Neural progenitor cell (in vitro differentiated cells): ENCODE measurements around the gene ANKRD11. TPM values are rescaled to one million over a fixed set of nuclear protein-coding genes. Genes with fewer than 3 reads are reported as not detected.
"Not testable (repeated sequence)": the region's sequence is repeated elsewhere in the genome, so short reads cannot be mapped to it uniquely, and the experiment has no call there.

Source experiments
- DNase-seq: peaks from one replicate; pipeline ENCODE4 v3.0.0-alpha.2; 2016; ENCODE audit warnings: low spot score
- H2AFZ ChIP-seq: fragments of 200-600 bp; sonication (generic); replicated peaks from 2 replicates; pipeline ENCODE4 v1.6.1; 2016; ENCODE audit warnings: antibody characterized with exemption
- H3F3A ChIP-seq: fragments of 200-600 bp; sonication (generic); 2 replicates; pipeline ENCODE4 v1.6.1; 2016; ENCODE audit warnings: antibody characterized with exemption, low read depth
- H3K27ac ChIP-seq: fragments of 200-600 bp; sonication (generic); 2 replicates; pipeline ENCODE4 v1.5.1; 2016; ENCODE audit warnings: mild to moderate bottlenecking
- H3K27me3 ChIP-seq: fragments of 200-600 bp; sonication (generic); 2 replicates; pipeline ENCODE4 v1.6.1; 2016; ENCODE audit warnings: mild to moderate bottlenecking, moderate library complexity
- H3K36me3 ChIP-seq: fragments of 200-600 bp; sonication (generic); 2 replicates; pipeline ENCODE4 v1.5.1; 2016
- H3K4me1 ChIP-seq: fragments of 200-600 bp; sonication (generic); 2 replicates; pipeline ENCODE4 v1.6.1; 2016; ENCODE audit warnings: mixed run types
- H3K4me2 ChIP-seq: fragments of 200-600 bp; sonication (generic); 2 replicates; pipeline ENCODE4 v1.6.1; 2016
- H3K4me3 ChIP-seq: fragments of 200-600 bp; sonication (generic); 2 replicates; pipeline ENCODE4 v1.5.1; 2016
- H3K79me2 ChIP-seq: fragments of 200-600 bp; sonication (generic); 2 replicates; pipeline ENCODE4 v1.6.1; 2016; ENCODE audit warnings: low read depth
- H3K9ac ChIP-seq: fragments of 200-600 bp; sonication (generic); 2 replicates; pipeline ENCODE4 v1.6.1; 2016
- H3K9me3 ChIP-seq: fragments of 200-600 bp; sonication (generic); 2 replicates; pipeline ENCODE4 v1.5.1; 2016; ENCODE audit warnings: low read depth
- H4K20me1 ChIP-seq: fragments of 200-600 bp; sonication (generic); 2 replicates; pipeline ENCODE4 v1.6.1; 2016; ENCODE audit warnings: low read depth
- H3K27ac Mint-ChIP-seq: 3 replicates; pipeline ENCODE4 v1.8.0; 2021; ENCODE audit warnings: mixed read lengths
- H3K27me3 Mint-ChIP-seq: 2 replicates; pipeline ENCODE4 v1.8.0; 2022; ENCODE audit warnings: low read depth, mild to moderate bottlenecking, inconsistent platforms, moderate library complexity, mixed read lengths; ENCODE audit not compliant: insufficient read depth
- H3K36me3 Mint-ChIP-seq: 3 replicates; pipeline ENCODE4 v1.8.0; 2021; ENCODE audit warnings: mixed read lengths
- H3K4me1 Mint-ChIP-seq: 3 replicates; pipeline ENCODE4 v1.8.0; 2021; ENCODE audit warnings: mixed read lengths
- H3K4me3 Mint-ChIP-seq: 3 replicates; pipeline ENCODE4 v1.8.0; 2021; ENCODE audit warnings: mild to moderate bottlenecking, moderate library complexity, mixed read lengths
- H3K9me3 Mint-ChIP-seq: 3 replicates; pipeline ENCODE4 v1.8.0; 2020; ENCODE audit warnings: mixed read lengths
- EZH2 ChIP-seq: fragments of 200-600 bp; sonication (generic); IDR thresholded peaks from 2 replicates; pipeline ENCODE4 v1.6.1; 2017; ENCODE audit warnings: antibody characterized with exemption, mild to moderate bottlenecking, moderate library complexity
- EZH2phosphoT487 ChIP-seq: fragments of 200-600 bp; sonication (generic); IDR thresholded peaks from 2 replicates; pipeline ENCODE4 v1.6.1; 2017; ENCODE audit warnings: antibody characterized with exemption
- total RNA-seq: library from RNA; depleted of rRNA; stranded (reverse); fragments of >200 nt; gene quantifications from 2 replicates; pipeline ENCODE4 v1.2.3, GENCODE V29; 2015; ENCODE audit warnings: low replicate concordance
- TF ChIP-seq, protein P1 (sequence below): fragments of 200-600 bp; sonication (generic); IDR thresholded peaks from 2 replicates; pipeline ENCODE4 v1.5.1; 2017; ENCODE audit warnings: antibody characterized with exemption, mild to moderate bottlenecking

ANKRD11 gene
- total RNA-seq, 1 donor from 2014 or later, result 47.3 TPM

GRCh38 chr16:89300976-89301360, 189.4 kb downstream of the ANKRD11 start:
- H3K79me2 ChIP-seq, result peaks cover 71% of the 10 kb centered on the region
- Mint-ChIP-seq H3K36me3 (peaks cover 30% of the 10 kb centered on the region), H3K27me3 (peaks cover 2% of the 10 kb centered on the region), H3K9me3 (peaks cover 2% of the 10 kb centered on the region), H3K4me3 (no peak overlapping the region), H3K27ac (no peak overlapping the region), H3K4me1 (peaks cover 35% of the 10 kb centered on the region)
- no peaks in the 10 kb centered on the region for H3K27me3 ChIP-seq
- TF ChIP-seq EZH2 (no peak), EZH2phosphoT487 (no peak)
- TF ChIP-seq, protein P1, sequence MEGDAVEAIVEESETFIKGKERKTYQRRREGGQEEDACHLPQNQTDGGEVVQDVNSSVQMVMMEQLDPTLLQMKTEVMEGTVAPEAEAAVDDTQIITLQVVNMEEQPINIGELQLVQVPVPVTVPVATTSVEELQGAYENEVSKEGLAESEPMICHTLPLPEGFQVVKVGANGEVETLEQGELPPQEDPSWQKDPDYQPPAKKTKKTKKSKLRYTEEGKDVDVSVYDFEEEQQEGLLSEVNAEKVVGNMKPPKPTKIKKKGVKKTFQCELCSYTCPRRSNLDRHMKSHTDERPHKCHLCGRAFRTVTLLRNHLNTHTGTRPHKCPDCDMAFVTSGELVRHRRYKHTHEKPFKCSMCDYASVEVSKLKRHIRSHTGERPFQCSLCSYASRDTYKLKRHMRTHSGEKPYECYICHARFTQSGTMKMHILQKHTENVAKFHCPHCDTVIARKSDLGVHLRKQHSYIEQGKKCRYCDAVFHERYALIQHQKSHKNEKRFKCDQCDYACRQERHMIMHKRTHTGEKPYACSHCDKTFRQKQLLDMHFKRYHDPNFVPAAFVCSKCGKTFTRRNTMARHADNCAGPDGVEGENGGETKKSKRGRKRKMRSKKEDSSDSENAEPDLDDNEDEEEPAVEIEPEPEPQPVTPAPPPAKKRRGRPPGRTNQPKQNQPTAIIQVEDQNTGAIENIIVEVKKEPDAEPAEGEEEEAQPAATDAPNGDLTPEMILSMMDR, result no peak
- H3K36me3 ChIP-seq, result no peaks in the 10 kb centered on the region
- H3F3A ChIP-seq, result peaks cover 8% of the 10 kb centered on the region
- H3K9me3 ChIP-seq, result no peaks in the 10 kb centered on the region
- H3K4me3 ChIP-seq, result no peak overlapping the region
- H3K4me1 ChIP-seq, result peaks cover 17% of the 10 kb centered on the region
- no peak overlapping the region for H3K4me2 ChIP-seq
- no peak overlapping the region for H3K9ac ChIP-seq
- H4K20me1 ChIP-seq, result peaks cover 77% of the 10 kb centered on the region
- peak overlapping the region; percentile 6 for H3K27ac ChIP-seq
- no peak for DNase-seq
- H2AFZ ChIP-seq, result no peak overlapping the region

DNA sequence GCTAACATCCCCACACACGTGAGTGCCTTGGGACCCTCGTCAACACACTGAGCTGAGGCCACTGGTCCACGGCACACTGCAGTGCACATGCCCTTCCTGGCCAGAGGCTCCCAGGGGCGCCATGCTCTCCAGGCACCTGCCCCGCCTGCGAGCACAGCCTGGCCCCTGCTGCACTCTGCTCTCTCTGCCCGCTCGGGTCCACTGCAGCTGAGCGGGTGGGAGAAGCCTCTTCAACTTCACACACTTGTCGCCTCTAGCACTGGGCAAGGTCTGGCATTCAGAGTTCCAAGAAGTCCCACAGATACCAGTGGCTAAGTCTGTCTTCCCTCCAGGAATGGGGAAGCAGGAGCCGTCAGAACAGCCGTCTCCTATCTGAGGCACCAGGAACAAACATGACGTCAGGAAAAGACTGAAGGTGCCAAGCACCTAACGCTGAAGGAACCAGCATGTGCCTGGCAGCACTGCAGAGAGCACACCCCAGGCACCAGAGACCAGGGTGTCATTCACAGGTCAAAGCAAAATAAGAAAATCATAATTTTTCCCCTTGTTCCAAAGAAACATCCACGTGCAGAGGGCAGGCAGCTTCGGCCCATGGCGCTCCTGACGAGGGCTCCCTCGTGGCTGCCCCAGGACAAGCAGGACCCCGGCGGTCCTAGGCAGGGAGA, 189.9 kb downstream of the ANKRD11 start:
- Histone ChIP-seq H3K36me3 (no peaks in the 10 kb centered on the region), H2AFZ (no peak overlapping the region), H3K4me2 (no peak overlapping the region), H3K79me2 (peaks cover 75% of the 10 kb centered on the region), H3K27ac (no peak overlapping the region), H4K20me1 (peaks cover 81% of the 10 kb centered on the region), H3K27me3 (no peaks in the 10 kb centered on the region), H3K4me1 (peaks cover 19% of the 10 kb centered on the region), H3K4me3 (no peak overlapping the region), H3F3A (peaks cover 8% of the 10 kb centered on the region), H3K9me3 (no peaks in the 10 kb centered on the region), H3K9ac (no peak overlapping the region)
- no peak for DNase-seq
- H3K36me3 Mint-ChIP-seq, result peaks cover 30% of the 10 kb centered on the region
- peaks cover 2% of the 10 kb centered on the region for H3K27me3 Mint-ChIP-seq
- no peak overlapping the region for H3K27ac Mint-ChIP-seq
- TF ChIP-seq EZH2phosphoT487 (no peak), EZH2 (no peak)
- TF ChIP-seq, protein P1, result no peak
- peaks cover 2% of the 10 kb centered on the region for H3K9me3 Mint-ChIP-seq
- peaks cover 36% of the 10 kb centered on the region for H3K4me1 Mint-ChIP-seq
- no peak overlapping the region for H3K4me3 Mint-ChIP-seq

DNA sequence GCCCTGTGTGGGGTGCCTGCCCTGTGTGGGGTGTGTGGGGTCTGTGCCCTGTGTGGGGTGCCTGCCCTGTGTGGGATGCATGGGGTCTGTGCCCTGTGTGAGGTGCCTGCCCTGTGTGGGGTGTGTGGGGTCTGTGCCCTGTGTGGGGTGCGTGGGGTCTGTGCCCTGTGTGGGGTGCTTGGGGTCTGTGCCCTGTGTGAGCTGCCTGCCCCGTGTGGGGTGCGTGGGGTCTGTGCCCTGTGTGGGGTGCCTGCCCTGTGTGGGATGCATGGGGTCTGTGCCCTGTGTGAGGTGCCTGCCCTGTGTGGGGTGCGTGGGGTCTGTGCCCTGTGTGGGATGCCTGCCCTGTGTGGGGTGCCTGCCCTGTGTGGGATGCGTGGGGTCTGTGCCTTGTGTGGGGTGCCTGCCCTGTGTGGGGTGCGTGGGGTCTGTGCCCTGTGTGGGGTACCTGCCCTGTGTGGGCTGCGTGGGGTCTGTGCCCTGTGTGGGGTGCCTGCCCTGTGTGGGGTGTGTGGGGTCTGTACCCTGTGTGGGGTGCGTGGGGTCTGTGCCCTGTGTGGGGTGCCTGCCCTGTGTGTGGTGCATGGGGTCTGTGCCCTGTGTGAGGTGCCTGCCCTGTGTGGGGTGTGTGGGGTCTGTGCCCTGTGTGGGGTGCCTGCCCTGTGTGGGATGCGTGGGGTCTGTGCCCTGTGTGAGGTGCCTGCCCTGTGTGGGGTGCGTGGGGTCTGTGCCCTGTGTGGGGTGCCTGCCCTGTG, 190.8 kb downstream of the ANKRD11 start:
- not testable (repeated sequence) for H3F3A ChIP-seq, DNase-seq, H3K27me3 ChIP-seq, H3K4me3 Mint-ChIP-seq, H3K27ac Mint-ChIP-seq, H3K27me3 Mint-ChIP-seq, H2AFZ ChIP-seq, H3K4me2 ChIP-seq, H3K36me3 ChIP-seq, H3K4me3 ChIP-seq, H3K27ac ChIP-seq, H3K9me3 ChIP-seq, H3K9ac ChIP-seq, H3K9me3 Mint-ChIP-seq
- Mint-ChIP-seq H3K36me3 (peaks cover 30% of the 10 kb centered on the region), H3K4me1 (peaks cover 38% of the 10 kb centered on the region)
- Histone ChIP-seq H3K79me2 (peaks cover 81% of the 10 kb centered on the region), H4K20me1 (peaks cover 85% of the 10 kb centered on the region), H3K4me1 (peaks cover 25% of the 10 kb centered on the region)
